GM23338 (cell line): ENCODE data around the gene PLEKHS1. TPM values are rescaled to one million over a fixed set of nuclear protein-coding genes. Genes with fewer than 3 reads are reported as not detected.
A peak's percentile ranks its signal among the peaks of the same experiment; 100 is the strongest.

Source experiments
- ATAC-seq: fragments of 200-7000 bp; cut with Tn5 transposase; 3 replicates; pipeline ENCODE4 v1.9.1; 2020
- DNase-seq: peaks from one replicate; pipeline ENCODE4 v3.0.0-alpha.2; 2015; ENCODE audit warnings: low spot score
- H2AFZ ChIP-seq: fragments of 200-600 bp; sonication (generic); 2 replicates; pipeline ENCODE4 v1.8.0; 2016; ENCODE audit warnings: antibody characterized with exemption, mild to moderate bottlenecking, moderate library complexity
- H3F3A ChIP-seq: fragments of 200-600 bp; sonication (generic); replicated peaks from 2 replicates; pipeline ENCODE4 v1.8.0; 2017; ENCODE audit warnings: antibody characterized with exemption, mixed run types, low read depth
- H3K27ac ChIP-seq: fragments of 200-600 bp; sonication (generic); 2 replicates; pipeline ENCODE4 v1.6.1; 2016; ENCODE audit warnings: low read depth
- H3K27me3 ChIP-seq: fragments of 200-600 bp; sonication (generic); 2 replicates; pipeline ENCODE4 v1.8.0; 2016; ENCODE audit warnings: mild to moderate bottlenecking, mixed run types, moderate library complexity; ENCODE audit not compliant: insufficient read depth
- H3K36me3 ChIP-seq: fragments of 200-600 bp; sonication (generic); 2 replicates; pipeline ENCODE4 v1.8.0; 2016; ENCODE audit warnings: mild to moderate bottlenecking; ENCODE audit not compliant: insufficient read depth
- H3K4me1 ChIP-seq: fragments of 200-600 bp; sonication (generic); 2 replicates; pipeline ENCODE4 v1.8.0; 2016; ENCODE audit warnings: mild to moderate bottlenecking, moderate library complexity; ENCODE audit not compliant: insufficient read depth
- H3K4me2 ChIP-seq: fragments of 200-600 bp; sonication (generic); 2 replicates; pipeline ENCODE4 v1.7.1; 2017; ENCODE audit warnings: mixed run types
- H3K4me3 ChIP-seq: fragments of 200-600 bp; sonication (generic); 2 replicates; pipeline ENCODE4 v1.6.1; 2016; ENCODE audit warnings: mixed run types
- H3K79me2 ChIP-seq: fragments of 200-600 bp; sonication (generic); replicated peaks from 2 replicates; pipeline ENCODE4 v1.8.0; 2017; ENCODE audit warnings: mild to moderate bottlenecking; ENCODE audit not compliant: insufficient read depth
- H3K9me2 ChIP-seq: fragments of 200-600 bp; sonication (generic); 2 replicates; pipeline ENCODE4 v1.8.0; 2017; ENCODE audit not compliant: insufficient read depth
- H4K20me1 ChIP-seq: fragments of 200-600 bp; sonication (generic); replicated peaks from 2 replicates; pipeline ENCODE4 v1.8.0; 2017; ENCODE audit warnings: mild to moderate bottlenecking; ENCODE audit not compliant: insufficient read depth
- H3K27ac Mint-ChIP-seq: 2 replicates; pipeline ENCODE4 v1.8.0; 2020; ENCODE audit warnings: inconsistent platforms, mild to moderate bottlenecking, moderate library complexity, mixed read lengths
- H3K27me3 Mint-ChIP-seq: 3 replicates; pipeline ENCODE4 v1.8.0; 2022; ENCODE audit warnings: low read depth, mild to moderate bottlenecking, moderate library complexity, mixed read lengths, inconsistent platforms; ENCODE audit not compliant: insufficient read depth, poor library complexity
- H3K36me3 Mint-ChIP-seq: 3 replicates; pipeline ENCODE4 v1.8.0; 2021; ENCODE audit warnings: low read depth, mild to moderate bottlenecking, inconsistent platforms, moderate library complexity, mixed read lengths
- H3K4me1 Mint-ChIP-seq: 3 replicates; pipeline ENCODE4 v1.8.0; 2020; ENCODE audit warnings: mild to moderate bottlenecking, inconsistent platforms, mixed read lengths
- H3K4me3 Mint-ChIP-seq: 3 replicates; pipeline ENCODE4 v1.8.0; 2021; ENCODE audit warnings: moderate library complexity, mild to moderate bottlenecking, inconsistent platforms, mixed read lengths
- H3K9me3 Mint-ChIP-seq: 3 replicates; pipeline ENCODE4 v1.8.0; 2020; ENCODE audit warnings: moderate library complexity, mild to moderate bottlenecking, inconsistent platforms, mixed read lengths
- CTCF ChIP-seq, 2 experiments: fragments of 200-600 bp in 1 of 2; sonication (generic) in 1 of 2; conservative IDR thresholded peaks; 2 replicates each; pipeline versions ENCODE4 v1.5.1 to v1.6.1; 2016 to 2017; ENCODE audit warnings: antibody characterized with exemption in 2 of 2, low read depth in 2 of 2, mild to moderate bottlenecking in 2 of 2, moderate library complexity in 1 of 2
- ETS1 ChIP-seq: IDR thresholded peaks from 2 replicates; pipeline ENCODE4 v1.6.1; 2016; ENCODE audit warnings: antibody characterized with exemption
- EZH2 ChIP-seq: fragments of 200-600 bp; sonication (generic); IDR thresholded peaks from one replicate; pipeline ENCODE4 v1.8.0; 2017; ENCODE audit warnings: antibody characterized with exemption, mild to moderate bottlenecking, low read depth; ENCODE audit not compliant: unreplicated experiment
- EZH2phosphoT487 ChIP-seq: fragments of 200-600 bp; sonication (generic); IDR thresholded peaks from one replicate; pipeline ENCODE4 v1.8.1; 2018; ENCODE audit warnings: antibody characterized with exemption; ENCODE audit not compliant: unreplicated experiment
- JUNB ChIP-seq: IDR thresholded peaks from one replicate; pipeline ENCODE4 v1.6.1; 2016; ENCODE audit warnings: antibody characterized with exemption; ENCODE audit not compliant: unreplicated experiment
- NANOG ChIP-seq: IDR thresholded peaks from 2 replicates; pipeline ENCODE4 v1.6.1; 2016; ENCODE audit warnings: antibody characterized with exemption, borderline replicate concordance
- POLR2AphosphoS5 ChIP-seq: IDR thresholded peaks from 2 replicates; pipeline ENCODE4 v1.6.1; 2016; ENCODE audit warnings: antibody characterized with exemption, low read depth
- STAT1 ChIP-seq: IDR thresholded peaks from one replicate; pipeline ENCODE4 v1.6.1; 2016; ENCODE audit warnings: antibody characterized with exemption; ENCODE audit not compliant: unreplicated experiment
- ZNF114 ChIP-seq: fragments of 250-450 bp; sonication (Bioruptor Pico); IDR thresholded peaks from 2 replicates; pipeline ENCODE4 v1.5.0; 2020; ENCODE audit warnings: mild to moderate bottlenecking, moderate library complexity
- polyA plus RNA-seq: library from polyadenylated mRNA; unstranded; fragments of >200 nt; fragmentation: Nextera tagmentation; extraction: Ambion mirVana; gene quantifications from 2 replicates; pipeline ENCODE4 v1.2.1, GENCODE V29; 2016
- total RNA-seq: library from RNA; depleted of rRNA; stranded (reverse); fragments of >200 nt; shearing (Covaris generic); gene quantifications from 2 replicates; pipeline ENCODE4 v1.2.3, GENCODE V29; 2014
- TF ChIP-seq, protein P1 (sequence below): IDR thresholded peaks from one replicate; pipeline ENCODE4 v1.6.1; 2018; ENCODE audit warnings: antibody characterized with exemption; ENCODE audit not compliant: unreplicated experiment

PLEKHS1 gene
- total and polyA plus RNA-seq, 2 experiments from 2014 or later = not detected

GRCh38 chr10:113711142-113711541, 40.3 kb upstream of the PLEKHS1 start:
- TF ChIP-seq, protein P1, sequence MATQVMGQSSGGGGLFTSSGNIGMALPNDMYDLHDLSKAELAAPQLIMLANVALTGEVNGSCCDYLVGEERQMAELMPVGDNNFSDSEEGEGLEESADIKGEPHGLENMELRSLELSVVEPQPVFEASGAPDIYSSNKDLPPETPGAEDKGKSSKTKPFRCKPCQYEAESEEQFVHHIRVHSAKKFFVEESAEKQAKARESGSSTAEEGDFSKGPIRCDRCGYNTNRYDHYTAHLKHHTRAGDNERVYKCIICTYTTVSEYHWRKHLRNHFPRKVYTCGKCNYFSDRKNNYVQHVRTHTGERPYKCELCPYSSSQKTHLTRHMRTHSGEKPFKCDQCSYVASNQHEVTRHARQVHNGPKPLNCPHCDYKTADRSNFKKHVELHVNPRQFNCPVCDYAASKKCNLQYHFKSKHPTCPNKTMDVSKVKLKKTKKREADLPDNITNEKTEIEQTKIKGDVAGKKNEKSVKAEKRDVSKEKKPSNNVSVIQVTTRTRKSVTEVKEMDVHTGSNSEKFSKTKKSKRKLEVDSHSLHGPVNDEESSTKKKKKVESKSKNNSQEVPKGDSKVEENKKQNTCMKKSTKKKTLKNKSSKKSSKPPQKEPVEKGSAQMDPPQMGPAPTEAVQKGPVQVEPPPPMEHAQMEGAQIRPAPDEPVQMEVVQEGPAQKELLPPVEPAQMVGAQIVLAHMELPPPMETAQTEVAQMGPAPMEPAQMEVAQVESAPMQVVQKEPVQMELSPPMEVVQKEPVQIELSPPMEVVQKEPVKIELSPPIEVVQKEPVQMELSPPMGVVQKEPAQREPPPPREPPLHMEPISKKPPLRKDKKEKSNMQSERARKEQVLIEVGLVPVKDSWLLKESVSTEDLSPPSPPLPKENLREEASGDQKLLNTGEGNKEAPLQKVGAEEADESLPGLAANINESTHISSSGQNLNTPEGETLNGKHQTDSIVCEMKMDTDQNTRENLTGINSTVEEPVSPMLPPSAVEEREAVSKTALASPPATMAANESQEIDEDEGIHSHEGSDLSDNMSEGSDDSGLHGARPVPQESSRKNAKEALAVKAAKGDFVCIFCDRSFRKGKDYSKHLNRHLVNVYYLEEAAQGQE = no peak
- TF ChIP-seq POLR2AphosphoS5 = no peak
- no peak for TF ChIP-seq JUNB
- TF ChIP-seq NANOG = no peak
- no peak for TF ChIP-seq STAT1
- TF ChIP-seq CTCF (conservative IDR thresholded peaks at IDR 0.05; ENCODE audit: low read depth in 2 of 2) = no peak
- no peaks in the 10 kb centered on the region for H3K79me2 ChIP-seq
- H3K27ac ChIP-seq = no peak overlapping the region
- Mint-ChIP-seq H3K4me1 (peaks cover 61% of the 10 kb centered on the region), H3K36me3 (peaks cover 3% of the 10 kb centered on the region; the same call in 1 of the 3 replicates), H3K4me3 (no peak overlapping the region), H3K27ac (no peak overlapping the region), H3K27me3 (peaks cover 4% of the 10 kb centered on the region), H3K9me3 (no peaks in the 10 kb centered on the region; the same call in 2 of the 3 replicates)
- H3F3A ChIP-seq = no peaks in the 10 kb centered on the region
- H3K36me3 ChIP-seq = no peaks in the 10 kb centered on the region
- H2AFZ ChIP-seq = no peak overlapping the region
- no peak for DNase-seq
- no peaks in the 10 kb centered on the region for H3K9me2 ChIP-seq
- no peaks in the 10 kb centered on the region for H3K27me3 ChIP-seq
- no peak; the same call in 2 of the 3 replicates for ATAC-seq
- peaks cover 35% of the 10 kb centered on the region for H3K4me1 ChIP-seq
- no peak overlapping the region for H3K4me3 ChIP-seq
- peak overlapping the region; percentile 19; the same call in 1 of the 2 replicates for H3K4me2 ChIP-seq
- H4K20me1 ChIP-seq = no peaks in the 10 kb centered on the region

GRCh38 chr10:113712024-113712423, 39.5 kb upstream of the PLEKHS1 start:
- no peak overlapping the region for H3K27ac Mint-ChIP-seq
- peaks cover 4% of the 10 kb centered on the region for H3K27me3 Mint-ChIP-seq
- DNase-seq = no peak
- H4K20me1 ChIP-seq = no peaks in the 10 kb centered on the region
- H2AFZ ChIP-seq = no peak overlapping the region
- H3F3A ChIP-seq = no peaks in the 10 kb centered on the region
- no peaks in the 10 kb centered on the region for H3K79me2 ChIP-seq
- H3K36me3 Mint-ChIP-seq = peaks cover 3% of the 10 kb centered on the region; the same call in 1 of the 3 replicates
- H3K27ac ChIP-seq = no peak overlapping the region
- H3K4me3 ChIP-seq = no peak overlapping the region
- H3K9me2 ChIP-seq = no peaks in the 10 kb centered on the region
- H3K36me3 ChIP-seq = no peaks in the 10 kb centered on the region
- H3K4me3 Mint-ChIP-seq = no peak overlapping the region
- H3K4me1 Mint-ChIP-seq = peaks cover 54% of the 10 kb centered on the region
- H3K9me3 Mint-ChIP-seq = no peaks in the 10 kb centered on the region; the same call in 2 of the 3 replicates
- no peak overlapping the region for H3K4me2 ChIP-seq
- H3K27me3 ChIP-seq = no peaks in the 10 kb centered on the region
- H3K4me1 ChIP-seq = peaks cover 31% of the 10 kb centered on the region
- no peak for ATAC-seq
- TF ChIP-seq ETS1 (no peak), EZH2 (no peak), ZNF114 (CRISPR knock-in tag) (no peak), POLR2AphosphoS5 (no peak), STAT1 (no peak), EZH2phosphoT487 (no peak), CTCF (conservative IDR thresholded peaks at IDR 0.05; ENCODE audit: low read depth in 2 of 2) (no peak), NANOG (no peak)
